Lower leg skin (tissue), 3 donors: ENCODE results near the gene CFAP107.

Experiments used
- POLR2A ChIP-seq, 2 donors: fragments of 450-650 bp; IDR thresholded peaks; one replicate each; pipeline ENCODE4 v1.6.1; 2016 to 2017; ENCODE audit warnings: antibody characterized with exemption in 2 of 2, mild to moderate bottlenecking in 1 of 2, moderate library complexity in 1 of 2
- TF ChIP-seq, protein P1 (sequence below), 3 donors: fragments of 450-650 bp; IDR thresholded peaks; one replicate each; pipeline ENCODE4 v1.5.1; 2016; ENCODE audit warnings: antibody characterized with exemption in 3 of 3, mild to moderate bottlenecking in 3 of 3, moderate library complexity in 2 of 3

DNA sequence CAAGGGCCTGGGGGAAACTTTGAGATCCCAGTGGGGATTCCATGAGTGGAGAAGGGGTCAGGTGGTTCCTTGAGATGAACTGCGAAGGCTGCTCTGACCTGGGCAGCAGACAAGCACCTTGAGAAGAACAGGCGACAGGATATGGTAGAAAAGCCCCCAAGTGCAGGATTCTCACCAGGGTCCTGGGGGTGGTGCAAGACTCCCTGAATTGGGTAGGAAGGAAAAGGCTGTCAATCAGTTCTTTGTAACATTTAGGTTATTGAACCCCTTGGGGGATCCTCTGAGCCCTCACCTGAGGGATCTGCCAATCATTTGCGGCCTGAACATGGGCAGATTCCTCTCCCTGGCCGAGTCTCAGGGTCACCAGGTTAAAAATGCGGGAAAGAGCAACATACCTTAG is 25.2 kb downstream of the CFAP107 start:
- TF ChIP-seq, protein P1, sequence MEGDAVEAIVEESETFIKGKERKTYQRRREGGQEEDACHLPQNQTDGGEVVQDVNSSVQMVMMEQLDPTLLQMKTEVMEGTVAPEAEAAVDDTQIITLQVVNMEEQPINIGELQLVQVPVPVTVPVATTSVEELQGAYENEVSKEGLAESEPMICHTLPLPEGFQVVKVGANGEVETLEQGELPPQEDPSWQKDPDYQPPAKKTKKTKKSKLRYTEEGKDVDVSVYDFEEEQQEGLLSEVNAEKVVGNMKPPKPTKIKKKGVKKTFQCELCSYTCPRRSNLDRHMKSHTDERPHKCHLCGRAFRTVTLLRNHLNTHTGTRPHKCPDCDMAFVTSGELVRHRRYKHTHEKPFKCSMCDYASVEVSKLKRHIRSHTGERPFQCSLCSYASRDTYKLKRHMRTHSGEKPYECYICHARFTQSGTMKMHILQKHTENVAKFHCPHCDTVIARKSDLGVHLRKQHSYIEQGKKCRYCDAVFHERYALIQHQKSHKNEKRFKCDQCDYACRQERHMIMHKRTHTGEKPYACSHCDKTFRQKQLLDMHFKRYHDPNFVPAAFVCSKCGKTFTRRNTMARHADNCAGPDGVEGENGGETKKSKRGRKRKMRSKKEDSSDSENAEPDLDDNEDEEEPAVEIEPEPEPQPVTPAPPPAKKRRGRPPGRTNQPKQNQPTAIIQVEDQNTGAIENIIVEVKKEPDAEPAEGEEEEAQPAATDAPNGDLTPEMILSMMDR (IDR thresholded peaks at IDR 0.05) = no peak
- TF ChIP-seq POLR2A (IDR thresholded peaks at IDR 0.05) = no peak
